KMS-11 (cell line): ENCODE measurements around the gene AVEN.

Source experiments
- H2AFZ ChIP-seq: fragments of 200-600 bp; sonication (generic); 2 replicates; pipeline ENCODE4 v1.6.1; 2016; ENCODE audit warnings: antibody characterized with exemption, mixed run types, low read depth
- H3K27ac ChIP-seq: fragments of 200-600 bp; sonication (generic); 2 replicates; pipeline ENCODE4 v1.6.1; 2016; ENCODE audit warnings: mild to moderate bottlenecking, mixed run types
- H3K27me3 ChIP-seq: fragments of 200-600 bp; sonication (generic); 2 replicates; pipeline ENCODE4 v1.6.1; 2017; ENCODE audit warnings: mild to moderate bottlenecking, low read depth, mixed run types, moderate library complexity; ENCODE audit not compliant: insufficient read depth
- H3K36me3 ChIP-seq: fragments of 200-600 bp; sonication (generic); 2 replicates; pipeline ENCODE4 v1.6.1; 2017; ENCODE audit warnings: mild to moderate bottlenecking, mixed run types; ENCODE audit not compliant: insufficient read depth
- H3K4me1 ChIP-seq: fragments of 200-600 bp; sonication (generic); 2 replicates; pipeline ENCODE4 v1.6.1; 2016; ENCODE audit warnings: mild to moderate bottlenecking, low read depth, mixed run types; ENCODE audit not compliant: poor library complexity, severe bottlenecking
- H3K4me2 ChIP-seq: fragments of 200-600 bp; sonication (generic); 2 replicates; pipeline ENCODE4 v1.7.0; 2016; ENCODE audit warnings: mild to moderate bottlenecking, mixed run types
- H3K4me3 ChIP-seq: fragments of 200-600 bp; sonication (generic); IDR thresholded peaks from 2 replicates; pipeline ENCODE4 v1.6.1; 2017; ENCODE audit warnings: low read depth, low read length, mixed read lengths; ENCODE audit not compliant: insufficient read depth
- H3K79me2 ChIP-seq: fragments of 200-600 bp; sonication (generic); 2 replicates; pipeline ENCODE4 v1.6.1; 2016; ENCODE audit warnings: low read depth, mixed run types; ENCODE audit not compliant: insufficient read depth
- H3K9ac ChIP-seq: fragments of 200-600 bp; sonication (generic); 2 replicates; pipeline ENCODE4 v1.6.1; 2016; ENCODE audit warnings: mild to moderate bottlenecking, mixed run types
- H4K20me1 ChIP-seq: fragments of 200-600 bp; sonication (generic); 2 replicates; pipeline ENCODE4 v1.6.1; 2016; ENCODE audit warnings: mild to moderate bottlenecking, mixed run types; ENCODE audit not compliant: insufficient read depth
- CTCF ChIP-seq: fragments of 200-600 bp; sonication (generic); conservative IDR thresholded peaks from 2 replicates; pipeline ENCODE4 v1.6.1; 2017; ENCODE audit warnings: low read depth, mild to moderate bottlenecking, antibody characterized with exemption, low read length, moderate library complexity, mixed read lengths

Gene AVEN

GRCh38 chr15:33915571-33916407 is 123.2 kb downstream of the AVEN start:
- H3K4me3 ChIP-seq: no peak overlapping the region
- H3K4me1 ChIP-seq: peaks cover 31% of the 10 kb centered on the region
- peak overlapping the region; percentile 83 for H3K4me2 ChIP-seq
- no peaks in the 10 kb centered on the region for H3K36me3 ChIP-seq
- no peaks in the 10 kb centered on the region for H4K20me1 ChIP-seq
- H3K27ac ChIP-seq: peak overlapping the region; percentile 69
- 0 out of 2 replicates have a peak, but pooled peaks cover 6% of the 10 kb centered on the region for H3K79me2 ChIP-seq
- H2AFZ ChIP-seq: peak overlapping the region; percentile 71; the same call in 1 of the 2 replicates
- H3K27me3 ChIP-seq: no peaks in the 10 kb centered on the region
- peak overlapping the region; percentile 50; the same call in 1 of the 2 replicates for H3K9ac ChIP-seq
- no peak for TF ChIP-seq CTCF

GRCh38 chr15:33913459-33913858 is 125.5 kb downstream of the AVEN start:
- Histone ChIP-seq H3K4me2 (no peak overlapping the region), H3K27ac (no peak overlapping the region), H3K36me3 (no peaks in the 10 kb centered on the region), H3K27me3 (no peaks in the 10 kb centered on the region), H3K4me3 (no peak overlapping the region), H3K79me2 (0 out of 2 replicates have a peak, but pooled peaks cover 6% of the 10 kb centered on the region), H4K20me1 (no peaks in the 10 kb centered on the region), H3K4me1 (peaks cover 31% of the 10 kb centered on the region), H3K9ac (no peak overlapping the region), H2AFZ (no peak overlapping the region)
- TF ChIP-seq CTCF: no peak

GRCh38 chr15:33912326-33912725 is 126.7 kb downstream of the AVEN start:
- TF ChIP-seq CTCF: no peak
- Histone ChIP-seq H3K4me3 (no peak overlapping the region), H3K4me2 (no peak overlapping the region), H3K36me3 (no peaks in the 10 kb centered on the region), H2AFZ (no peak overlapping the region), H3K9ac (no peak overlapping the region), H3K79me2 (0 out of 2 replicates have a peak, but pooled peaks cover 6% of the 10 kb centered on the region), H3K4me1 (peaks cover 31% of the 10 kb centered on the region), H3K27me3 (no peaks in the 10 kb centered on the region), H3K27ac (no peak overlapping the region), H4K20me1 (no peaks in the 10 kb centered on the region)

GRCh38 chr15:33910741-33911140 is 128.3 kb downstream of the AVEN start:
- Histone ChIP-seq H3K4me2 (no peak overlapping the region), H4K20me1 (no peaks in the 10 kb centered on the region), H3K9ac (no peak overlapping the region), H3K4me1 (peaks cover 20% of the 10 kb centered on the region), H3K27ac (no peak overlapping the region), H3K27me3 (no peaks in the 10 kb centered on the region), H3K36me3 (no peaks in the 10 kb centered on the region), H3K79me2 (0 out of 2 replicates have a peak, but pooled peaks cover 6% of the 10 kb centered on the region), H2AFZ (no peak overlapping the region), H3K4me3 (no peak overlapping the region)
- no peak for TF ChIP-seq CTCF
